Skeletal muscle cell (primary cell): Measurements from ENCODE around the gene DIP2C.
A peak's percentile ranks its signal among the peaks of the same experiment; 100 is the strongest.
"Not testable (repeated sequence)": the region's sequence is repeated elsewhere in the genome, so short reads cannot be mapped to it uniquely, and the experiment has no call there.

Experiments
- DNase-seq: peaks from one replicate; pipeline ENCODE4 v3.0.0-alpha.2; 2010; ENCODE audit warnings: low read depth
- H3K4me3 ChIP-seq: 2 replicates; pipeline ENCODE4 v1.5.1; 2011; ENCODE audit warnings: low read depth, mild to moderate bottlenecking, control low read depth, low read length, moderate library complexity

Gene DIP2C

DNA sequence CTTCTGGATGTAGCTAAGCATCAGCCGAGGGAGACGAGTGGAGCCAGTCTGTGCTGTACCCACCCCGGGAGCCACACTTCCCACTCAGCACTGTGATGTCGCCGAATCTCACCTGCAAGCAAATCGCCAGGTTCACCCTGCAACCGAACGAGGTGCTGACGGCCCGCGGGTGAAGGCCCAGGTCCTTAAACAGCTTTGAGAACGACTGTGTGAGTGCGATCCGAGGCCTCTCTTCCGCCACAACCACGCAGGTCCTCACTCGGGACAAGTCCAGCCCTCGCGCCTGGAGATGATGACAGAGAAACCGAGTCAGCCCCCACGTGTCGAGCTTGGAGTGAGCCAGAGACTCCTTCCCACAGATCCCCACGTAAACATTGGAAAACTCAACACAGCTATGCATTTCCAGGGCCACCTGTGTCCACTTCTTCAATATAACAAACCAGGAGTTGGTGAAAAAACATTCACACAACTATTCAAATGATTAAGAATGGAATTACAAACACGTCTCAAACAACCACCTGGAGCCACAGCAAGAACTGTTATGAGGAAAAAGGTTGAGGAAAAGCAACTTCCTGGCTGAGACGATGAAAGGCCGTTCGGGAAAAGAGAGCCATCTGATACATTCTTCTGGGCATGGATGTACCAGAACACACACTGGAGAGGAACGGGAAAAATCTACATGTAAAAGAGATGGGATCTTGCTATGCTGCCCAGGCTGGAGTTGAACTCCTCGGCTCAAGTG lies 362.4 kb downstream of the DIP2C start:
- H3K4me3 ChIP-seq: no peak overlapping the region

DNA sequence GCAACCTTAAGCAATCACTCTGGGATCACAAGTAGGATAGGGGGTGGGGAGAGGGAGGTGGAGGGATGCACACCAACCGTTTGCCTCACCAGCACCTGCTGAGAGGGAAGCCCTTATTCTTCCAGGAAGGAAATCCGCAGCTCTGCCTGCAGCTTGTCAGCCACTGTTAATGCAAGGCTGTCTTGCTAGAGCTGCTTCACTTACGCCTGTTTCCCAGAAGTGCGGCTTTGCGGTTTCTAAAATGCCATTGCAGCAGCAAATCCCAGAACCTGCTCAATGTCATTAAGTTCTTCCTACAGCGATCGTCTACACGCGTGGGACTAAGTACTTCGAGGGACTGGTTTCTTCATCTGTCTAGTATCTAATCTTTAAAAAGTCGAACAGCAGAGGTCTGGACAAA lies 363.1 kb downstream of the DIP2C start:
- no peak overlapping the region for H3K4me3 ChIP-seq
- no peak for DNase-seq

More for the DNA sequence above, 362.4 kb downstream of the DIP2C start:
- DNase-seq: no peak

DNA sequence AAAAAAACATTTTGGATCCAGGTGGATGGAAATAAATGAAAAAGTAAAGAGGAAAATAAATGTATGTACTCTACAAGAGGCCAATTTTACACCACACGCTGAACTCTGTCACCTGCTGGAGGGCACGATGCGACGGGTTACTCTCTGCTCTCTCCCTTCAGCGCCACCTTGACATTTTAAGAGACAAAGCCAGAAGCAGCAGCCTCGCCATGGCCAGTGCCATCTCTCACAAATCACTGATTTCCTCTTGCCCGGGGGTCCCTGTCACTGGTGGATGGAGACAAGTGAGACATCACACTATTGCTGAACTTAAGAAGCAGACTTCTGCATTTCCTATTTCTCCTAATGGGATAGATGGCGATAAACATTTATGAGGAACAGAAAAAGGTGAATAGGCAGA lies 364.2 kb downstream of the DIP2C start:
- DNase-seq: no peak
- no peak overlapping the region for H3K4me3 ChIP-seq

DNA sequence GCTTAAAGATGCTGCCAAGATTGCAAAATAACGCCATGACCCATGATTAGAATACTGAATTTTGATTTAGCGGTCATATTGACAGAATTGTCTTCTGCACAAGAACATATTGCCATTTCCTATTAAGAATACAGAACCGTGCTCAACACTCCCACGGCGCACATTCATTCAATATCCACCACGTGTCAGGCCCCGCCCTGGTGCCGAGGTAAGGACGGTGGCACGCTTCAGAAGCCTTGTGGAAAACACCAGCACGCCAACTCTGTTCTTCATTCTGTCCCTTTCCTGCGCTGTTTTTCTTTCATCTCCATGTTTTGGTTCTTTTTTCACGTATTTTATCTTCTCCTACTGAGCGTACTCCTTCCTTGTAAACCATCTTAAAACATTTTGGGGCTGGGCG lies 364.9 kb downstream of the DIP2C start:
- no peak overlapping the region for H3K4me3 ChIP-seq
- no peak for DNase-seq

DNA sequence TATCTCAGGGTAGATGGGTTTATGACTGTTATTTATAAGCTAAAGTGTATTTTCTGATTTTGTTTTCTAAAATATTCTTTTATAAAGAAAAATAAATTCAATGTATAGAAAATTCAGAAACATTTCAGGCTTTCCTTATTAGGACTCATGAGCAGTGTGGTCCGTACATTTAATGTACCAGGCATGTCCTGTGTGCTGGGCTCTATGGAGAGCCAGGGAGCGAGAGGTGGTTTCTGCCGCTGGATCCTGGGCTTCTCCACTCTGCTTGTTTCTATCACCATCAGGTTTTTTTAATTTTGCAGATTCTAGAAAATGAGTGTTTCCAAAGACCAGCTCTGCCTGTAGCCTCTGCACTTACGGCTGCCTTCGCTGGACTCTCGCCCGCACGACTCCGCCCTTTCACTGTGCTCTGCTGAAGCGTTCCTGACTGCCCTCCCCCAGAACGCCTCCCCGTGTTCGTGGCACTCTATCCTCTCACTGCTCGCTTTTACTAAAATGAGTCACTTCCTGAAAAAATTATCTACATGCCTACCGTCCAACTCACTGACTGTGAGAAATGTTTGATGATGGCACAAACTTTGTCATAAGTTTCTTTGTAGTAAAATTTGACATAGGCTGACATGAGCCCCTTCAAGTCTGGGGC lies 365.7 kb downstream of the DIP2C start:
- H3K4me3 ChIP-seq: no peak overlapping the region
- peak; percentile 89 for DNase-seq

DNA sequence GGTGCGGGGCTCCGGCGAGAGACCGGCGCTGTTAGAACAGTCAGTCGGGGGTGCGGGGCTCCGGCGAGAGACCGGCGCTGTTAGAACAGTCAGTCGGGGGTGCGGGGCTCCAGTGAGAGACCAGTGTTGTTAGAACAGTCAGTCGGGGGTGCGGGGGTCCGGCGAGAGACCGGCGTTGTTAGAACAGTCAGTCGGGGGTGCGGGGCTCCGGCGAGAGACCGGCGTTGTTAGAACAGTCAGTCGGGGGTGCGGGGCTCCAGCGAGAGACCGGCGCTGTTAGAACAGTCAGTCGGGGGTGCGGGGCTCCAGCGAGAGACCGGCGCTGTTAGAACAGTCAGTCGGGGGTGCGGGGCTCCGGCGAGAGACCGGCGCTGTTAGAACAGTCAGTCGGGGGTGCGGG lies 366.4 kb downstream of the DIP2C start:
- not testable (repeated sequence) for DNase-seq, H3K4me3 ChIP-seq

DNA sequence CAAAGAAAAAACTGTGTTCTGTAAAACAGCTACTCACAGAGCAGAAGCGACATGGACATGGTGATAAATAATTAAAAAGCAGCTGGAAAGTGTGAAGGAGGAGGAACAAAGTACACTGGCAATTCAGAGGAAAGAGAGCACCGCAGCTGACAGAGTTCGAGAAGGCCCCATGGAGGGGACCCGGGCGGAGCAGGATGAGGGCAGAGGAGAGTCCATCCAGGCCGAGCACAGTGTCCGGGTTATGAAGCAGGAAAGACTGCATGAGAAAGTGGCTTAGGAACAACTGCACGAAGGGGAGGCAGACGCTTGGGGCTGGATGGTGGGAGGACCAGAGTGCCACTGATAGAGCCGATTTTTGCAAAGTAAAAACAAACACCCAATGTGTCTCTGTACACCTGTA lies 368.7 kb downstream of the DIP2C start:
- H3K4me3 ChIP-seq: no peak overlapping the region
- DNase-seq: no peak

DNA sequence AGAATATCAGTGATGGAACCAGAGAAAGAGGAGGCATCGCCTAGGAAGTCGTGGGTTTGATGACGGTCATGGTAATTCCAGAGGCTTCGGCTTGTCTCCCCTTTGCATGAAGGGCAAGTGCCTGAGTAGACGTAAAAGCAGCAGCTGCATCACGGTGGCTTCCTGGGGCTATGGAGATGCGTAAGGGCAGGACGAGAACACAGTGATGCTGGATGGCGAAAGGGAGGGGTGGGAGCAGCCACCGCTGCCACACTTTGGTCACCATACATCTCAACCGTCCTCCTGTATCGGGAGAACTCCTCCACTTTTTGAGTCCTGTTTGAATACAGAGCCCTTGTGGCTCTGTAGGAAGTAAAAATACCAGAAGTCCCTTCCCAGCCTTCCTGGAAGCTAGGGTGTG lies 371.5 kb downstream of the DIP2C start:
- H3K4me3 ChIP-seq: no peak overlapping the region
- DNase-seq: no peak

DNA sequence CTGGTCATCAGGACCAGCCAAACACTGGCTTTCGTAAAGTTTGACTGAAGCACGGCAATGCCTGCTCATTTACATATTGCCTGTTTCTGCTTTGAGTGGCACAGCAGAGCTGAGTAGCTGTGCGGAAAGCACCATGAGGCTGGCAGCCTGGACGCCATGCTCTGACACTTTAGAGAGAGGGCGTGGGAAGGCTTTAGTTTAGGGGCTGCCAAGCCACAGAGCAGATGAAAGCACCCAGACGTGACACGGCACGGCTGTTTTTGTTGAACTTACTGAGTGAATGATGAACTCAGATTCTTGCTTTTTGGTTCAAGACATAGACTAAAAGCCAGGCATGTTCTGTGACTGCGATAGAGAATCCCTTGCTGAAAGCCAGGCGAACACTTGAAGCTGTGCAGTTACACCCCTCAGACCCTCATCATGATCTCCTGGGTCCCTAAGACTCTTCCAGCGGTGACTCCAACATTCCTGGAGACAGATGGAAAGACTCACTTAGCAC lies 372.1 kb downstream of the DIP2C start:
- no peak for DNase-seq
- H3K4me3 ChIP-seq: no peak overlapping the region

DNA sequence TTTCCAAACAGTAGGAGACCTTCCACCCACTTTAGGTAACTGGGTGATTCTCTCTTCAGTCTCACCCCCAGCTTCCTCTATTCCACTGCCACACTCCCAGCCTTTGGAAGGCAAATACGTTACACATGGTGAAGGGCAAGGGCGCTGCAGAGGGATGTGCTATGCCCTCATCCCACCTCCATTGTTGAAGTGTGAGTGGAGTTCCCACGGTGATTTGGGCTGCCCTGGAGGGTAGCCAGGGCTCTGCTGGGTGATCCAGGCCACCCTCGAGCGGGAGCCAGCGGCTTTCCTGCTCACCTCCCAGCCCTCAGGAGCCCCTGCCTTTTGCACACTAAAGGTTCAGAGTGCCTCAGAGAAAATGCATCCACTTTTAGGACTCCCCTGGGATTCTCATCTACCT lies 373.1 kb downstream of the DIP2C start:
- DNase-seq: no peak
- no peak overlapping the region for H3K4me3 ChIP-seq

DNA sequence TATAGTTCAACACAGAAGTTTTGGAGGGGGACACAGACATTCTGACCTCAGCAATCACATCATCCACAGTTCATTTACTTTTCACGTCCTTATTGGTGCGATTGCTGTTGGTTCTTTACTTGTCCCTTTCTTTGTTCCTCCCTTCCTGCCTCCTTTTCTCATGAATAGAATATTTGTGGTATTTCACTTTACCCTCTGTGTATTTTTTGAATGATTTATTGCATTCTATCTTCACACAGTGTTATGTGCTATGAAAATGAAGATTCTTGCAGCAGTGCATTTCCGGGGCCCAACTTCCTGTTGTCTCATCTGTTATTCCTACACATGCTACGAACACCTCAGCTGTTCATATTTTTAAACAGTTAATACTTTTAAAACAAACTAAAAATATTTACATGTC lies 374.6 kb downstream of the DIP2C start:
- no peak overlapping the region for H3K4me3 ChIP-seq
- DNase-seq: no peak

DNA sequence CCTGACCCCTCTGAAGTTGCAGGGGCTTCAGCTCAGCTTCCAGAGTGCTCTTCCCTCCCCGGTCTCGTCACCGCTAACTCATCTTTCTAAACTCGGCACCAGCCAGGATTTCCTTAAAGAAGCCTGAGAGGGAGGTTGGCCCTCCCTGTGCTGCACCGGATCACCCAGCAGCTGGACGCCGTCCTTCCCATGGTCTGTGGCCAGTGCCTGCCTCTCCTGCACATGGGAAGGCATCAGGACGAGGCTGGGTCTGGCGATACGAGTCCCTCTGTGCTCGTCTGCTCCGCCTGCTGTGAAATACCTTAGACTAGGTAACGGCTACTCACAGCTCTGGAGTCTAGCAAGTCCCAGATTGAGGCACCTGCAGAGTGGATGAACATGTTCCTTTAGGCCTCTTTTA lies 375.1 kb downstream of the DIP2C start:
- no peak for DNase-seq
- no peak overlapping the region for H3K4me3 ChIP-seq

DNA sequence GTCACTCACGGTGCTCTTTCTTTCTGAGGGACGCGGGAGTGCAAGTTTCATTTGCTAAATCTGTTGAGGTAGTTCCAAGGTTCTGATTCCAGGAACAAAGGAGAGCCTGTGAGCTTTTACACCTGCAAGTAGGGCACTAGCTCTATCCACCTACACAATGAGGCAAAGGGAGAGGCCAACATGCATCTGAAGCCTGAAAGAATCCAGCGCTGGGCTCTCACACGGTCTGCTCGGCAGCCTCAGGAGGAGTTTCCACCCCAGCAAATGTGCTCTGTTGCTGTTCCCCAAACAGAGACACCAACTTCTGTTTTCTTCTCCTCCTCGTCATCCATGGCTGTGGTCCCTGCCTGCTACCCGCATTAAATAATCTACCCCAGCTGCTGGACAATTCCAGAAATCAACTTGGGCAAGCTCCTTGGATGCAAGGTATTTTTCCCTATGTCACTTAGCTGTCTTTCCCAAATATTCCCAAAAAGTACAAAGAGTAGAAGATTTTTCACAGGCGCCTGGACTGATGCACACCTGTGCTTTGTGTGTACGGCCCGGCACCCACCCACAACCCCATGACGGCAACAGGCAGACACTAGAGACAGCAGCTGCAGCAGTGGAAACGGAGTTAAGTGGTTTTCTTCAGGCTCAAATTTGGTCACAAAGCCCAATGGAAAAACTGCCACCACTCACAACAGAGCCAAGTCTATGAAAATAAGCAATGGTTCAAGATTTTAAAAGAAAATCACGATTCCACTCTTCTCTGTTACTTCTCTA lies 377.4 kb downstream of the DIP2C start:
- DNase-seq: no peak
- H3K4me3 ChIP-seq: no peak overlapping the region

DNA sequence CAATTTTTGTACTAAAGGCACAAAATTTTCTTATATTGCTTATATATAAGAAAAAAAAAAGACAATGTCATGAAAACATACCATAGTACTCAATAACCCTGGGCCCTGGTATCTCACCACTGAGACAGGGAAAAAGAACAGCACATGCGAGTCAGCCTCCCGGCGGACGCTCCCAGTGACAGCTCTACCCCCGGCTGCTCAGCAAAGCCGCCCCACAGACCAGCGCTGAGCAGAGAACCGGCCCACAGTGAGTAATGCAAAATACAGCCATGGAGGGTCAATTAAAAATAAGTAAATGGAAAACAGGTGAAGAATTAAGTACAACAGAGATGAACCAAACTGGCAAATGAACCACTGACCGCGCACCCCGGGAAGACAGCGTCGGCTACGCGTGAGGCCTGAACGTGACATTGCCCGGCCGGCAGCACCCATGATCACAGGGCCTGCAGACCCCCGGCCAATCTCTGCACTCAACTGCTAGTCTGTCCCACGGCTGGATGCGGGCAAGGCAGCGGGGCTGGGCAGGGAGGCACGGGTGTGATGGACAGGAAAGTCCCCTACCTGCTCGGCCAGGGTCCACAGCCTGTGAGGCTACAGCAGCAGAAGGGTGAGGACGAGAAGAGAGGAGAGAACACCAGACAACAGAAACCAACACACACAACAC lies 378.4 kb downstream of the DIP2C start:
- H3K4me3 ChIP-seq: no peak overlapping the region

DNA sequence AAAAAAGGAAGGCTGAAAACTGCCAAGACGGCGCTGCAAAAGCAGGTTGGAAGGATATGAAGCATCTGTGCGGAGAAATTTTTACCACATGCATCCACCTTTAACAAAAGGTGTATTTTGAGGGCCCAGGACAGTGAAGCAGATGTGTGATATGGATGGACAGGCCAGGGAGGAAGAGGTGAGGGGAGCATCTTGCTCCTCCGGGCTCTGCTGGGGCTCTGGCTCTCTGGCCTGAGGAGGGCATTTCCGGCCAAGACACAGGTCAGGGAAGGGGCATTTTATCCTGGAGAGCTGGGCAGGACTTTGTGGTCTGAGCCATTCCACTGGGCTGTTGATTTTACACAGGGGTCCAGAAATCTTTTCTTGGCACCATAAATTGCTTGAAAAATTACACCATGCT lies 379.1 kb downstream of the DIP2C start:
- DNase-seq: no peak

More for the DNA sequence above, 378.4 kb downstream of the DIP2C start:
- DNase-seq: no peak

DNA sequence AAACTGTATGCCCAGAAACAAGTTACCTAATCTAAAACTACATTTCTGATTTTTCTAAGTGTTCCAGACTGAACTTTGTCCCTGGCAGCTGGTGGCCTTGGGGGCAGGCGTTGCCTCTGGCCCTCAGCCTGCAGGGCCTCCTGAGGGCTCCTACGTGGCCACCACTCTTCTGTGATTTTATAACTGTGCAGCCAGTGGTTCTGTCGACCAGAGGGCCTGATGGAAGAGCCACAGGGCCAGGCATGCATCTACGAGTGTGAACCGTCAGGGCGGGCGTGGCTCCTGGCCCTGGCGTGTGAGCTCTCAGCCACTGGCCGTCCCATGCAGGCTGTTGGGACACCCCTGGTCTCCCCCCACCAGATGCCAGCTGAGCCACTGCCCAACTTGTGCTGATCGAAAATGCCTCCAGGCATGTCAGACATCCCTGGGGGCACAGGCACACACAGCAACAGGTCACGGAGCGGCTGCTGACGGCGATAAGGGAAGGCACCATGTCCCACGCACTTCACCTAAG lies 380.8 kb downstream of the DIP2C start:
- DNase-seq: no peak
- H3K4me3 ChIP-seq: no peak overlapping the region

More for the DNA sequence above, 379.1 kb downstream of the DIP2C start:
- H3K4me3 ChIP-seq: no peak overlapping the region

DNA sequence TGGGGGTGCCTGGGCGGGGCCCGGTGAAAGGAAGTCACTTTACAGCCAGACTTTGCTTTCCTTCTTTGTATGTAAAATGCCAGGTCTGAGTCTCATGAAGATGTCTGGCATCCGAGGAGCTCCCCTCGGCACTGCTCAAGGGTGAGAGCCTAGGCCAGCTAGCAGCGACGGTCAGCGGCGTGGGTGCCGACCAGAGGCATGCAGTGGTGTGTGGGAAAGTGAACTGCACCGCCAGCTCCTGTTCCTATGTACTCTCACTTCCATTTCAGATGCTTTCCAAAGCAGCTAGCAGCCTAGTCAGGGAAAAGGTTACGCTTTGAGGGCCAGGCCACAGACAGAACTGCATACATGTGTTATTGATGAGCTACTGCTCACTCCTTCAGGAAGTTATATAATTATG lies 381.4 kb downstream of the DIP2C start:
- H3K4me3 ChIP-seq: no peak overlapping the region
- DNase-seq: no peak

DNA sequence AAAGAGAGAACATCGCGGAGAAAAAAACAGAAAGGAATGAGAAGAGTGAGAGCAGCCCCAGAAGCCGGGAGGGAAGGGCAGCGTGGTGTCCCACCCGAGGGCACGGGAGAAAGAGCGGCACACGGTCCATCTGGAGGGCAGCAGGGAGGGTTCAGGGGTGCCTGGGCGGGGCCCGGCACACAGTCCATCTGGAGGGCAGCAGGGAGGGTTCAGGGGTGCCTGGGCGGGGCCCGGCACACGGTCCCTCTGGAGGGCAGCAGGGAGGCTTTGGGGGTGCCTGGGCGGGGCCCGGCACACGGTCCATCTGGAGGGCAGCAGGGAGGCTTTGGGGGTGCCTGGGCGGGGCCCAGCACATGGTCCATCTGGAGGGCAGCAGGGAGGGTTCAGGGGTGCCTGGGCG lies 381.8 kb downstream of the DIP2C start:
- H3K4me3 ChIP-seq: no peak overlapping the region
- no peak for DNase-seq

DNA sequence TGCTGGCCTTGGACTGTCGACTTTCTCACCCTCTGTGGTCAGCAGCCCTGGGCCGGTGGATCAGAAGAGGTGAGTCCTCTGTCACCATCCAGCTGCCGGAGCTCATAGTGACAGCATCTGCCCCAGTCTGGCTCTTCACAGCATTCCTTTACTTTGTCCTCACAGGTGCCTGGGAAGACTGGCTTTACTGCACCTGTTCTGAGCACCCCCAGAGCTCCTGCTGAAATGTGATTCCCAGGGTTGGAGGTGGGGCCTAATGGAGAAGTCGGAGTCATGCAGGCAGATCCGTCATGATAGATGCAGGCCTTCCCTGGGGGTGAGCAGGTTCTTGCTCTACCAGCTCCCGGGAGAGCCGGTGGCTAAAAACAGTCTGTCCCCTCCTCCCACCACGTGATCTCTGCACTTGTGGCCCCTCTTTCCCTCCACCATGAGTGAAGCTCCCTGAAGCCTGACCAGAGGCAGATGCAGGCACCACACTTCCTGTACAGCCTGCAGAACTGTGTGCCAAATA lies 382.7 kb downstream of the DIP2C start:
- DNase-seq: no peak
- no peak overlapping the region for H3K4me3 ChIP-seq
